Retinal pigment epithelial cell (primary cell): ENCODE data around the gene GNLY.

ENCODE experiments used
- DNase-seq: peaks from one replicate; pipeline ENCODE4 v3.0.0-alpha.2; 2010; ENCODE audit warnings: low read depth
- H3K4me3 ChIP-seq: 2 replicates; pipeline ENCODE4 v1.5.1; 2011; ENCODE audit warnings: mild to moderate bottlenecking, low read length, control low read depth, moderate library complexity
- CTCF ChIP-seq: conservative IDR thresholded peaks from 2 replicates; pipeline ENCODE4 v1.5.1; 2011; ENCODE audit warnings: low read depth, low read length, control low read depth, inconsistent platforms

Gene GNLY

GRCh38 chr2:85721641-85722040 lies 27.5 kb downstream of the GNLY start:
- TF ChIP-seq CTCF: no peak
- DNase-seq: no peak
- no peak overlapping the region for H3K4me3 ChIP-seq

- no peak for DNase-seq
- TF ChIP-seq CTCF: no peak
- no peak overlapping the region for H3K4me3 ChIP-seq
Measured at GRCh38 chr2:85722519-85722918, 28.4 kb downstream of the GNLY start.

- no peak for TF ChIP-seq CTCF
- DNase-seq: no peak
- H3K4me3 ChIP-seq: no peak overlapping the region
Measured at GRCh38 chr2:85723707-85724360, 29.7 kb downstream of the GNLY start.

- DNase-seq: no peak
- no peak overlapping the region for H3K4me3 ChIP-seq
- no peak for TF ChIP-seq CTCF
Measured at GRCh38 chr2:85724731-85725181, 30.6 kb downstream of the GNLY start.

GRCh38 chr2:85725451-85725850 lies 31.3 kb downstream of the GNLY start:
- no peak overlapping the region for H3K4me3 ChIP-seq
- TF ChIP-seq CTCF: no peak
- no peak for DNase-seq

- no peak for DNase-seq
Measured at GRCh38 chr2:85727798-85728197, 33.6 kb downstream of the GNLY start.

More at GRCh38 chr2:85727798-85728197, 33.6 kb downstream of the GNLY start:
- TF ChIP-seq CTCF: no peak
- no peak overlapping the region for H3K4me3 ChIP-seq
